HepG2 (cell line): ENCODE data around the gene CYP46A1. TPM values are rescaled to one million over a fixed set of nuclear protein-coding genes. Genes with fewer than 3 reads are reported as not detected.
A peak's percentile ranks its signal among the peaks of the same experiment; 100 is the strongest.

Experiments
- BATF2 ChIP-seq: sonication (generic); formaldehyde crosslinking; IDR thresholded peaks from 2 replicates; pipeline ENCODE4 v1.8.0; 2022; ENCODE audit warnings: mild to moderate bottlenecking, missing genetic modification reagents, moderate library complexity
- HES4 ChIP-seq: sonication (generic); formaldehyde crosslinking; IDR thresholded peaks from 2 replicates; pipeline ENCODE4 v1.9.0; 2021; ENCODE audit warnings: mild to moderate bottlenecking, missing genetic modification reagents, borderline replicate concordance
- ISL2 ChIP-seq: sonication (generic); formaldehyde crosslinking; IDR thresholded peaks from 2 replicates; pipeline ENCODE4 v1.5.0; 2020; ENCODE audit warnings: missing genetic modification reagents
- JDP2 ChIP-seq: sonication (generic); formaldehyde crosslinking; IDR thresholded peaks from 2 replicates; pipeline ENCODE4 v1.8.1; 2022; ENCODE audit warnings: missing genetic modification reagents, borderline replicate concordance
- MED8 ChIP-seq: sonication (generic); formaldehyde crosslinking; IDR thresholded peaks from 2 replicates; pipeline ENCODE4 v1.8.1; 2023; ENCODE audit warnings: mild to moderate bottlenecking, missing genetic modification reagents; ENCODE audit not compliant: insufficient replicate concordance
- POLR2A ChIP-seq, 2 experiments: IDR thresholded peaks; 2 replicates each; pipeline ENCODE4 v1.6.1; 2011; ENCODE audit warnings: low read depth in 2 of 2, low read length in 2 of 2, mild to moderate bottlenecking in 1 of 2, moderate library complexity in 1 of 2; ENCODE audit not compliant: insufficient read depth in 1 of 2
- RARA ChIP-seq: IDR thresholded peaks from 2 replicates; pipeline ENCODE4 v1.6.1; 2016; ENCODE audit warnings: missing genetic modification reagents, missing compliant biosample characterization
- RXRB ChIP-seq: IDR thresholded peaks from 2 replicates; pipeline ENCODE4 v1.6.1; 2016; ENCODE audit warnings: borderline replicate concordance, missing genetic modification reagents, missing compliant biosample characterization
- TBL1XR1 ChIP-seq: fragments of 150-350 bp; IDR thresholded peaks from 2 replicates; pipeline ENCODE4 v1.6.1; 2014; ENCODE audit warnings: borderline replicate concordance, low read length; ENCODE audit not compliant: partially characterized antibody
- ZNF253 ChIP-seq: sonication (generic); formaldehyde crosslinking; IDR thresholded peaks from 2 replicates; pipeline ENCODE4 v1.8.0; 2022; ENCODE audit warnings: mild to moderate bottlenecking, missing genetic modification reagents, borderline replicate concordance
- ZNF274 ChIP-seq: sonication (generic); formaldehyde crosslinking; IDR thresholded peaks from 2 replicates; pipeline ENCODE4 v1.5.1; 2020; ENCODE audit warnings: mild to moderate bottlenecking, missing genetic modification reagents
- ZNF407 ChIP-seq: sonication (generic); formaldehyde crosslinking; IDR thresholded peaks from one replicate; pipeline ENCODE4 v1.5.1; 2020; ENCODE audit warnings: mild to moderate bottlenecking, missing genetic modification reagents; ENCODE audit errors: not compliant biosample characterization
- ZNF44 ChIP-seq: sonication (generic); formaldehyde crosslinking; IDR thresholded peaks from 2 replicates; pipeline ENCODE4 v1.5.1; 2020; ENCODE audit warnings: mild to moderate bottlenecking, missing genetic modification reagents
- ZNF670 ChIP-seq: sonication (generic); formaldehyde crosslinking; IDR thresholded peaks from 2 replicates; pipeline ENCODE4 v1.8.0; 2022; ENCODE audit warnings: mild to moderate bottlenecking, missing genetic modification reagents, borderline replicate concordance
- ZNF678 ChIP-seq: sonication (generic); formaldehyde crosslinking; IDR thresholded peaks from 2 replicates; pipeline ENCODE4 v1.4.0; 2020; ENCODE audit warnings: mild to moderate bottlenecking, missing genetic modification reagents
- ZNF703 ChIP-seq: sonication (generic); formaldehyde crosslinking; IDR thresholded peaks from 2 replicates; pipeline ENCODE4 v1.5.1; 2020; ENCODE audit warnings: missing genetic modification reagents, mild to moderate bottlenecking, moderate library complexity, borderline replicate concordance
- ZNF709 ChIP-seq: sonication (generic); formaldehyde crosslinking; IDR thresholded peaks from 2 replicates; pipeline ENCODE4 v1.5.0; 2020; ENCODE audit warnings: mild to moderate bottlenecking, missing genetic modification reagents
- ZNF800 ChIP-seq: sonication (generic); formaldehyde crosslinking; IDR thresholded peaks from 2 replicates; pipeline ENCODE4 v1.4.0; 2020; ENCODE audit warnings: missing genetic modification reagents
- ZNF839 ChIP-seq: sonication (generic); formaldehyde crosslinking; IDR thresholded peaks from 2 replicates; pipeline ENCODE4 v1.4.0; 2020; ENCODE audit warnings: missing genetic modification reagents, mild to moderate bottlenecking, borderline replicate concordance
- polyA plus RNA-seq, 8 experiments: library from polyadenylated mRNA; depleted of rRNA in 3 of 8; stranded (reverse) in 7 of 8; unstranded in 1 of 8; fragments of >200 nt; fragmentation: Illumina TruSeq in 4 of 8; extraction: Trizol in 4 of 8; gene quantifications; 2 replicates each; pipeline versions ENCODE4 v1.2.1 to v1.2.3, GENCODE V29; 2011 to 2016; ENCODE audit warnings: low read depth in 4 of 8, missing spikeins in 1 of 8, mixed read lengths in 1 of 8; ENCODE audit not compliant: insufficient read depth in 1 of 8
- total RNA-seq, 5 experiments: library from RNA; depleted of rRNA; stranded (reverse); fragments of >200 nt; fragmentation: Illumina TruSeq; extraction: Trizol; gene quantifications; 2 replicates each; pipeline ENCODE4 v1.2.3, GENCODE V29; 2016; ENCODE audit warnings: low read depth in 1 of 5

CYP46A1 gene
- total and polyA plus RNA-seq, 2 of the 13 experiments (the other 11 are each of a cell fraction or from before 2014, with no cell fraction given), result not detected

- no peak for TF ChIP-seq ZNF407 (CRISPR knock-in tag)
- no peak; the same call in 1 of the 2 replicates for TF ChIP-seq ZNF274 (CRISPR knock-in tag)
- no peak for TF ChIP-seq ZNF253 (CRISPR knock-in tag)
- TF ChIP-seq TBL1XR1, result no peak
- TF ChIP-seq RARA, result peak; percentile 89
- TF ChIP-seq JDP2 (CRISPR knock-in tag), result no peak
- TF ChIP-seq ZNF709 (CRISPR knock-in tag), result no peak
- TF ChIP-seq ZNF44 (CRISPR knock-in tag), result no peak
- TF ChIP-seq HES4 (CRISPR knock-in tag), result no peak
- TF ChIP-seq ZNF800 (CRISPR knock-in tag), result no peak
- TF ChIP-seq ZNF678, result no peak
- TF ChIP-seq RXRB, result peak; percentile 81
- no peak for TF ChIP-seq ZNF703 (CRISPR knock-in tag)
- 0 out of 2 replicates have a peak, but pooled peaks have one; percentile 43 for TF ChIP-seq ISL2 (CRISPR knock-in tag)
- TF ChIP-seq ZNF839, result no peak
- no peak for TF ChIP-seq BATF2 (CRISPR knock-in tag)
- no peak for TF ChIP-seq MED8 (CRISPR knock-in tag)
- TF ChIP-seq POLR2A (IDR thresholded peaks at IDR 0.05; ENCODE audit: insufficient read depth in 1 of 2, low read depth in 2 of 2, low read length in 2 of 2), result 0 out of 4 replicates have a peak, but pooled peaks of 1 of the 2 experiments have one; percentile 14
- no peak for TF ChIP-seq ZNF670 (CRISPR knock-in tag)
These were observed 46.1 kb downstream of the CYP46A1 start (continued) for GRCh38 chr14:99729991-99730875.
